Stimulated activated CD4-positive, alpha-beta T cell treated with anti-CD3 and anti-CD28 coated beads, Interleukin-15, amount 100 ng/mL, for 48 hours (primary cell): ENCODE data around the gene DUXA.
A peak's percentile ranks its signal among the peaks of the same experiment; 100 is the strongest.
"Not testable (repeated sequence)": the region's sequence is repeated elsewhere in the genome, so short reads cannot be mapped to it uniquely, and the experiment has no call there.

Source experiments
- DNase-seq, 2 donors: peaks; one replicate each; pipeline ENCODE4 v3.0.0-alpha.2; 2020; ENCODE audit warnings: low read depth in 2 of 2

The DUXA gene

DNA sequence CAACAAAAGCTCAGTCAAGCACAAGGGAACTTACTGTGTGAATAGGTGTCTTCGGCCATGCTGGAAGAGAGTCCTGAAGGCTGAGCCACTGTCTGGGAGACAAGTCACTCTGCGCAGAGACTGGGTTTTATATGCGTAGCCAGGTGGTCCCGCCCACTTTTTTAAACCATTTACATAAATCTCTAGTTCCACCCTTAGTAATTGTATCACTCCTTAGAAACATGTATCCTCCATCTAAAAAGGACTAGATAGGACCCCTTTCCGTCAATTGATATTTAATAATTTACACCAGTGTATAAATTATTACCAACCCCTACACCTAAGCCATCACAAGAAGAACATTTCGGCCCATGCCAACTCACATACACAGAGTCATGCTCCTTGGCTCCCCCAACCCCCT lies at the start of gene DUXA:
Gene DUXA, minus strand, starts transcription at position 101 of the 400 bp plus-strand sequence. Its CDS starts 42 bp downstream, at position 59.
- DNase-seq, result no peak

DNA sequence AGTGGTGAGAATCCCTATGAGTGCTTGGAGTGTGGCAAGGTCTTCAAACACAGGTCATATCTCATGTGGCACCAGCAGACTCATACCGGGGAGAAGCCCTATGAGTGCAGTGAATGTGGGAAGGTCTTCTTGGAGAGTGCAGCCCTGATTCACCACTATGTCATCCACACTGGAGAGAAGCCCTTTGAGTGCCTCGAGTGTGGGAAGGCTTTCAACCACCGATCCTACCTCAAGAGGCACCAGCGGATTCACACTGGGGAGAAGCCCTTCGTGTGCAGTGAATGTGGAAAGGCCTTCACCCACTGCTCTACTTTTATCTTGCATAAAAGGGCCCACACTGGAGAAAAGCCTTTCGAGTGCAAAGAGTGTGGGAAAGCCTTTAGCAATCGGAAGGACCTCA lies 44.8 kb upstream of the DUXA start:
- DNase-seq, result no peak

DNA sequence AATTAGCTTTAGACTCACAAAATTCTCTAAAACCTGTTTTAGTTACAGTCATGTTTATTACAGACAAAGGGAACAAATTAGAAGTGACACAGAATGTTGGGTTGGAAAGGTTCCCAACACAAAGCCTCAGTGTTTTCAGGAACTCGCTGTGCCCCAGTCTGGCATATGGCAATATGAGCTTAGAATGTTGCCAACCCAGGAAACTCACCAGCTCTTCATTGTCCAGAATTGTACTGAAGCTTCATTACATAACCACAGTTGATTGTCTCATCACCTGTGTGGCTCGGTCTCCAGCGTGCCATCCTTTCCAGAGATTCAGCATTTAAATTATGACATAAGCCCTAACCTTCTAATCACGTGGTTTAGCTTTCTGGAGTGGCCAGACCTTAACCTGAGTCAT lies 43.1 kb upstream of the DUXA start:
- no peak for DNase-seq

DNA sequence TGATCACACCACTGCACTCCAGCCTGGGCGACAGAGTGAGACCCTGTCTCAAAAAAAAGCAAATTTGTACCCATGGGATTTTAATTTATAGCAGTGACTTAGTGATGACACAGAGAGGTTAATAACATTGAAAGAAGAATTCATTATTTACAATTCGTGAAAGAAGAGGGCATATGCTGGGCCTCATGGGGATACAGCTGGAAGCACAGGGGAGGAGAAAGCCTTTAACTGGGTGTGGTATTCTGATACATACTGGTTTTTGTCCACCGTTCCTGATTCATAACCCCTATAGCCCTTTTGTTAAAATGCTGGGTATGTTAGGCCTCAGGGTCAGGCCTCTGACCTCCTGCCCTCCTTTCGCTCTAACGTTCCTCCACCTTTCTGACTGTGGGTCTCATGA lies 34.9 kb upstream of the DUXA start:
- DNase-seq, result no peak

DNA sequence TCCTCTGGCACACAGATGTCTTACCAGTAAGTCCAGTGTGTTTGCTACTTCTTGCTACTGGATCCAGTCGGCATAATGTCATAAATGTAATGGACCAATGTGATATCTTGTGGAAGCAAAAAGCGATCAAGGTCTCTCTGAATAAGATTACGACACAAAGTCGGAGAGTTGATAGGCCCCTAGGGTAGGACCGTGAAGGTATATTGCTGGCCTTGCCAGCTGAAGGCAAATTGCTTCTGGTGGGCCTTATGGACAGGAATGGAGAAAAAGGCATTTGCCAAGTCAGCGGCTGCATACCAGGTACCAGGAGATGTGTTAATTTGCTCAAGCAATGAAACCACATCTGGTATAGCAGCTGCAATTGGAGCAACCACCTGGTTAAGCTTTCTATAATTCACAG lies 30.6 kb upstream of the DUXA start:
- not testable (repeated sequence) for DNase-seq

DNA sequence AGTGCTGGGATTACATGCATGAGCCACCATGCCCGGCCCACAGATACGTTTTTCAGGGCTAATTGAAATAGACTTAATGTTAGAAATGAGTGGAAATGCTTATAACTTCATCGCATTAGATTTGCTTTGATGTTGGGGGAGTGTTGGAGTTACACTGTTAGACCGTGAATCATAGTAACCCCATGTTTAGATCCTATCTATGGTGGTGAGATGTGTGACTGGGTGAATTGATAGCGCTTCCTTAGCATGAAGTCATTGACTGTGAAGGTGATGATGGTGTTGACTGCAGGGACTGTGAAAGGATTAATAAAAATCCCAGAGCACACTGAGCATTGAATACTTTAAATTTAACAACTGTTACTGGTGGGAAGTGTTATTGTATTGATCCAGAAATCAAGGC lies 25.7 kb upstream of the DUXA start:
- DNase-seq, result no peak

DNA sequence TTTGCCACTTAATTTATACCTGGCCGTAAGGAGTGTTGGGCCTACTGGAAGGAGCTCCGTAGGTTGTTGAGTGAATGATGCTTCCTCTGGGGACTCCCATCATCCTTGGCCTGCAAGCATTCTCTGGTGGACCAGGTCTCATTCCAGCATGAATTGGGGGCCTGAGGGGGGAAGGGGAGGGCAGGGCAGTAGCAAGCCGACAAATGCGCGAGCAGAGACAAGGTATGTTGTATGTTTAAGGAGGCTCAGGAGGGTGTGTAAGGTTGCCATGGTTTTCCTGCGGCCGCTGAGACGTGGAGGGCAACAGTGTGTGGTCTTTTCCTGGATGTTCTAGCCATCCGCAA lies 24.8 kb upstream of the DUXA start:
- DNase-seq, result no peak

DNA sequence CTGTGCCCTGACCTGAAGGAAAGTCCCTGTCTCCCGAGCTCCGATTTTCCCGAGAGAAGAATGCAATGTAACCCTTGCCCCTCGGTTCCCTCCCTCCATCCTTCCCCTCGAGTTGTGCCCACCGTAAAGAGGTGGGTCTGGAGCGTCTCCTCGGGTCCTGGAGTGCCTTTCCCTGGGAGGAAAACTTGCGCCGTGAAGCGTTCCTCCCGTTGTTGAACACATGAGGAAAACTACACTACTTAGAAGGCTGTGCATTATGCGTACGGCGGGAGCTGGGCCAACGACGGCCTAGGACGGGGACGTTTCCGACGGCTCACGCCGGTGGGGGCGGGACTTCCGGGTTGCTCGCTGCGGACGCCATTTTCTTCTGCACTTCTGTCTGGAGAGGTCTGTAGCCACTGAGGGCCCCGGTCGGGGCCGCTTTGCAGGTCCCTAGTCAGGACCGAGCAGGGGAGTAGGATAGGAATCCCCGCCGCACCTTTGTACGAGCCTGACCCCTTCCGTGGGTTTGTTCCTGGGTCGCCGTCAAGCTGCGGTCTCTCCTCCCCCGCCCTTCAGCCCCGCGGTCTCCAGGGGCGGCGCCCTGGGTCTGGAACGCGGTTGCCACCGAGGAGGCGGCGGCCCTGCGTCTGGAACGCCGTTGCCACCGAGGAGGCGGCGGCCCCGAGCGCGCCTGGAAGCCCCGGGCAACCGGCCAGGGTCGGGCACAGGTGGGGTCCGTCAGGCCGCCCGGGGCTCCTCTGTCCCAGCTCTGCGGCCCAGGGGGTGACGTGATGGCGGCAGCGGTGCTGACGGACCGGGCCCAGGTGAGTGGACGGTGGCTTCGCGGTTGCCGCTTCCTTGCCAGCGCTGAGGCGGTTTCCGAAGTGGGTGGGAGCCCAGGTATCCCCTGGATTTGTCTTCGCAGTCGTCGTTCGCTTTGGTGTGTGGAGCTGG lies 24.1 kb upstream of the DUXA start, which contains the start of gene ZNF264:
Gene ZNF264, plus strand, starts transcription at position 360 of the 936 bp plus-strand sequence. Its CDS starts 414 bp downstream, at position 774.
- DNase-seq, result peak; percentile 81 to 85

DNA sequence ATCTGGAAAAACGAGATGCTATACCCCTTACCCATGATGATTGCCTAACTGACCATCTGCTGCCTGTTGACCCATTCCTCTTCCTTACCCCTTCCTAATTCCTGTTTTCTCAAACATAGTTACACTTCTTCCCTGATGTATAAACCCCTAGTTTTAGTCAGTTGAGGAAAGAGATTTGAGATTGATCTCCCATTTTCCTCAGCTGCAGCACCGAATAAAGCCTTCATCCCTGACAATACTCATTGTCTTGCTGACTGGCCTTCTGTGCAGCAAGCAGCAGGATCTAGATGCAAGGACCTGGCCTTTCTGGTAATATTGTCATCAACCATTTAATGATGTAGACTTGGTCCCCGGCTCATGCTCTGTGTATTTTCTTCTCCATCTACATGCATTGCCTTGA lies 23.0 kb upstream of the DUXA start:
- DNase-seq, result no peak

DNA sequence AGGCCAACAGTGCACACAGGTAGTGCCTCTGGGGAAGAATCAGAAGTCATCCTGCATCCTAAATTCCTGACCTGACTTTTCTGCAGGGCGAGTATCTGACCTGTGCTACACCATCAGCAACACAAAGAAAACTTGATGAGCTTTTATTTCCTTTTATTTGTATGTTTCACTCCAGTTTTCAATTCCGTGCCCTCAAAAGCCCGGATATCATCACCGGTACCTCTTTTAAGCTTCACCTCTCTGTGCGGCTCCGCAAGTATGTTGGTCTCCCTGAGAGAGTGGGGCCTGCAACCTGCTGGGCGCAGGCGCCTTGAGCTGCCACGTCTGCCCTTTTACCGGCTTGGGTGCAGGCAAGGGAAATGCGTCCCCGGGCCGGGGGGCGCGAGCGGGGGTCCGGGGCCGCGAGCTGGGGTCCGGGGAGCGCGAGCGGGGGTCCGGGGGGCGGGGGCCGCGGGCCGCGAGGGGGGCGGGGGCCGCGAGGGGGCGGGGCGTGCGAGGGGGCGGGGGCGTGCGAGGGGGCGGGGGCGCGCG lies 4.3 kb upstream of the DUXA start:
- no peak for DNase-seq

DNA sequence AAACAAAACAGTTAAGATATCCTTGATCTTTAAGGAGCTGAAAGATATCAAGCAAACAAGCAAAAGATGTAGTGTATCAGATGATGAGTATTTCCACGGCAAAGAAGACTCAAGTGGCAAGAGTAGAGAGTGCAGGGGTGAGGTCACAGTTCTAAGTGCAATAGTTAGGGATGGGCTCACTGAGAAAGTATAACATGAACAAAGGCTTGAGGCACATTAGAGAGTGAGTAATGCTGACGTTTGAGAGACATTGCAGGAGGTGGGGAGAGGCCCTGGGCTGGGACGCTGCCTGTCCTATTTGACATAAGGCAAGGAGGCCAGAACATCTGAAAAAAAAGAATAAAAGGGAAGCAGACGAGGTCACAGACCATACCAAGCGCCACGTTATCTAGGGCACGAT lies 1.4 kb downstream of the DUXA start:
- DNase-seq, result no peak

DNA sequence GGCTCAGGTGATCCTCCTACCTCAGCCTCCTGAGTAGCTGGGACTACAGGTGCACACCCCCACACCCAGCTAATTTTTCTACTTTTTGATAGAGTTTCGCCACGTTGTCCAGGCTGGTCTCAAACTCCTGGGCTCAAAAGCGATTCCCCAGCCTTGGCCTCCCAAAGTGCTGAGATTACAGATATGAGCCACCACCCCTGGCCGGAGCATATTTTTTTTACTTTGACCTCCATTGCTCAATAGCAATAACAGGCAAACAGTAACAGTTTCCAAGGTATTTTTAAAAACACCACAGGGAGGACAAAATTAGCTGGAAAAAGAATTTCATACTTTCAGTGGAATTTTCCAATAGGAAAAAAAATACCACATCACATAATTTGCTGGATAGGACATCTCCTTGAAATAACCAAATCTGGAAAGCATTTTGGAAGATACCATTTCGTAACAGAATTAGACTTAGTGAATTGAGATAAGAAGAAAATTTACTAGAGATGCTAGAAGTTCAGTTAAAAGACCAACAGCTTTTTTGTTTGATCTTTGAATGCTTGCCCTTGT lies 5.2 kb downstream of the DUXA start:
- no peak for DNase-seq

DNA sequence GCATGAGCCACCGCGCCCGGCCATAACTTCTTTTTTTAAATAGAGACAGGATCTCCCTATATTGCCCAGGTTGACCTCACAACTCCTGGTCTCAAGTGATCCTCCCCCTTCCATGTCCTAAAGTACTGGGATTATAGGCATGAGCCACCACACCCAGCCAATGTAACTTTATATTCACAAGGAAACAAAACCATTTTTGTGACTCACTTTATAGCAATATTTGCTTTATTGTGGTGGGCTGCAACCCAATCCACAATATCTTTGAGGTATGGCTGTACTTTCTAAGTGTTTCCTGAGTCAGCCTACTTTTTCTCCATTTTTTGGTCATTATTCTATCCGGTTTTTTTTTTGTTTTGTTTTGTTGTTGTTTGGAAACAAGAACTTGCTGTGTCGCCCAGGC lies 14.4 kb downstream of the DUXA start:
- no peak for DNase-seq

DNA sequence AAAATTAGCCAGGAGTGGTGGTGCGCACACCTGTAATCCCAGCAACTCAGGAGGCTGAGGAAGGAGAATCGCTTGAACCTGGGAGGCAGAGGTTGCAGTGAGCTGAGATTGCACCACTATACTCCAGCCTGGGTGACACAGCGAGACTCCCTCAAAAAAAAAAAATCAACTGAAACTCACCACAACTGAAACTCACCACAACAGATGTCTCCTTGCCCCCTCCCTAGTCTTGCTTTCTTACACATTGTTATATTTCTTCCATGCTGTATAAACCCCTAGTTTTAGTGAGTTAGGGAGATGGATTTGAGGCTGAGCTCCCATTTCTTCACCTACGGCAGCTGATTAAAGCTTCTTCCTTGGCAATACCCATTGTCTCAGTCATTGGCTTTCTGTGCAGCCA lies 25.6 kb downstream of the DUXA start:
- DNase-seq, result no peak

DNA sequence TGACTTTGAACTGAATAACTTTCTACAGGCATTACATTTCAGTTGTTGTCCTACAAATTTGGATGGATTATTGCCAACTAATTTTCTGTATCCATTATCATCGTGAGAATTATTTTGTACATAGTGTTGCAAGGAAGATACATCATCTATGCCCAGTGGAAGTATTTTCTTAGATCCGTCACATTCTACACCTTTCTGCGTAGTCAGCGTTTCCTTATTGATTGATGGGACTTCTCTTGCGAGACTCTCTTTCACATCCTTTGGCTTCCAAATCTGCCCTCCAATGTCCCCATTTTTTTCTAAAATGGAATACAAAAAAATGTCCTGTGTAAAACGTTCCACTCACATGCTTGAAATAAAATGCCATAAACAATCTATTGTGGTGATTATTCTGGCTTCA lies 31.5 kb downstream of the DUXA start:
- DNase-seq, result no peak

DNA sequence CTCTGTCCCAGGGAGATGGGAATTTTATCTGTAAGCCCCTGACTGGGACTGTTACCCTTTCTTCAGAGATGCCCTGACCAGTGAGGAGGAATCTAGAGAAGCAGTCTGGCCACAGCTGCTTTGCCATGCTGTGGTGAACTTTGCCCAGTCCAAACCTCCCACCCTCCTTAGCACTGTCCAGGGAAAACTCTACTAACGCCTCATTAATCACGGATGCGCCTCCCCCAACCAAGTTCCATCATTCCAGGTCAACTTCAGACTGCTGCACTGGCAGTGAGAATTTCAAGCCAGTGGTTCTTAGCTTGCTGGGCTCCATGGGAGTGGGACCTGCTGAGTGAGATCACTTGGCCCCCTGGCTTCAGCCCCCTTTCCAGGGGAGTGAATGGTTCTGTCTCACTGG lies 39.9 kb downstream of the DUXA start:
- DNase-seq, result not testable (repeated sequence)

DNA sequence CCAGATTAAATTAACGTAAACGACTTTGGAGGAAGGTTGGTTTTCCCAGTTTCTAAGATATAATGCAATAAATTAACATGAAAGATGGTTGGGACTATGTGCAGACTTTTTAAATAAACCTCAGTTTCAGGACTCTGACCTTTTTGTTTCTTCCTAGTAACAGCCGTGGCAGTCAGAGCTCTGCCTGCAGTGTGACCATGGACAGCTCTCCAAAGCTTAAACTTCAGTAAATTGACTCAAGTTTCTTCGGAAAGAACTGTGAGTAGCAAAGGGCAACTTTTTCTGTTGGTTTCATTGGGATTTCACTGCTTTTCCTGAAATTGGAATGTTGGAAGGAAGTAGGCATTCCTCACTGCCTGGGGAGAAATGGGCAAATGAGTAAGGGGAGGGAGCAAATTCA lies 43.4 kb downstream of the DUXA start:
- no peak for DNase-seq

DNA sequence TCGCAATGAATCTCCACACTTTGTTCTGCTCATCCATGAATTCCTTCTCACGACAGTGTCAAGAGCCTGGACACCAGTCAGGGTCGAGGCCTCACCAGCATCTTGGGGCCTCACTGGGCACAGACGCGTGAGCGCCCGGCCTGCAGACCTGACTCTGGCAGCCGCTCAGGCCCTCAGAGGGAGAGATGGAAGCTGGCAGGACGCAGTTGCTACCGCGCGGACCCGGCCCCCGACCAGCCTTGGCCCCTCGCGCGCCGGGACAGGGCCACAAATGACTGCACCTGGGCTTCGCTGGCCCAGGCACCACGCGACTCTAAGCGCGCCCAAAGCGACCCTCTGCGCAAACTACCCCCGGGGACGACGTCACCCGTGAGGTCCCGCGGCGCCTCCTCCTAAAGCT lies 48.4 kb downstream of the DUXA start:
- DNase-seq, result no peak

DNA sequence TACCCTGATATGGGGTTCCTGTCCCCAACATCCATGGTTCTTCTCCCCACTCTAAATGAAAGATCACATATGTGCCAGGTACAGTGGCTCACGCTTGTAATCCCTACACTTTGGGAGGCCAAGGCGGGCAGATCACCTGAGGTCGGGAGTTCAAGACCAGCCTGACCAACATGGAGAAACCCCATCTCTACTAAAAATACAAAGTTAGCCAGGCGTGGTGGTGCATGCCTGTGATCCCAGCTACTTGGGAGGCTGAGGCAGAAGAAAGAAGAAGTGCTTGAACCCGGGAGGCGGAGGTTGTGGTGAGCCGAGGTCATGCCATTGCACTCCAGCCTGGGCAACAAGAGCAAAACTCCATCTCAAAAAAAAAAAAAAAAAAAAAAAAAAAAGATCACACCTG lies 53.8 kb downstream of the DUXA start:
- not testable (repeated sequence) for DNase-seq

DNA sequence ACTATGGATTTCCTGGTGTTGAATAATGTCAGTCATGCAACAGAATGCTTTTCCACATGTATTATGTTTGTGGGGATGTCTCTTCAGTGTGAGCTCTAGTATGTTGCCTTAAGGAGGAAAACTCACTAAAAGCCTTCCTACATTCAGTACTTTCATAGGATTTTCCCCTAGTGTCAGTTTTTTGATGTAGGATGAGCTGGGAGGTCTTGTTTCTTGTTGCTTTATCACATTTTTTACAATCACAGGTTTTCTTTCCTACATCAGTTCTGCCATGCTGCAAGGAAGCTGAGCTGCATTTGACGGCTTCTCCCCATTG lies 56.0 kb downstream of the DUXA start:
- DNase-seq, result no peak

DNA sequence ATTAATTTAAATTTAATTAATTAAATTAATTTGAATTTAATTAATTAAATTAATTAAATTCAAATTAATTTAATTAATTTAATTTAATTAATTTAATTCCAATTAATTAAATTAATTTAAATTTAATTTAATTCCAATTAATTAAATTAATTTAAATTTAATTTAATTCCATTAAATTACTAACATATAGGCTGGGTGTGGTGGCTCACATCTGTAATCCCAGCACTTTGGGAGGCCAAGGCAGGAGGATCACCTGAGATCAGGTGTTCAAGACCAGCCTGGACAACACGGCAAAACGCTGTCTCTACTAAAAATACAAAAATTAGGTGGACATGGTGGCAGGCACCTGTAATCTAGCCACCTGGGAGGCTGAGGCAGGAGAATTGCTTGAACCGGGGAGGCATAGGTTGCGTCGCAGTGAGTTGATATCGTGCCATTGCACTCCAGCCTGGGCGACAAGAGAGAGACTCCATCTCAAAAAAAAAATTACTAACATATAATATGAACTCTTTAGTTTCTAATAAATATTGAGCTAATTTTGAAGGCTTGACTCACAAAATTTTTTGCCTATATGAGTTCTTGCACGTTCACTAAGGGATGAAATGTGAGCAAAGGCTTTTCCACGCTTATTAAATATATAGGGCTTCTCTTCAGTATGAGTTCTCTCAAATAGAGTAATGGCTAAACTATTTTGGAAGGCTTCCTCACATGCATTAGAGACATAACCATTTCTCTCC lies 56.5 kb downstream of the DUXA start:
- DNase-seq, result no peak

DNA sequence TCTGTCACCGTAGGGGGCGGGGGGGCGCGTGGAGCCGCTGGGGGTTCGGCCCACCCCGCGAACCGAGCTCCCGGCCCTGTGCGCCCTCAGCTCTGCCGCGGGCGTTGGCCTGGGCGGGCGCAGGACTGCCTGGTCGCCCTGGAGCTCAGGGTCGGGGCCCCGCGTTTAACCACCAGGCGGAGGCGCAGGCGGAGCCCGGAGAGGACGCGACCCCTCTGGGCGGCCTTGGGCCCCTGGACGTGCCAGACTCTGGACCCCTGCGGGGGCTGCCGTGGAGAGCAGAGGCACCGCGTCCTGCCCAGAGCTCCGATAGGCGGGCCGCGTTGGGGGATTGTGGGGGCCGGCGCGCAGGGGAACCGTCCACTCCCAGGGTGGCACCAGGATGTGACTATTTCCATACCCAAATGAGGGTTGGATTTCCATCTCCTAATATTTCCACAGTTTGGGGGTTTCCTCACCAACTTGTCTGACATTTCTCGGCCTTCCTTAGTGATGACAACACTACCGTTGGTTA lies 60.5 kb downstream of the DUXA start:
- no peak for DNase-seq
